GM23338 (cell line): ENCODE results near the gene ESR2.

Source experiments
- EZH2 ChIP-seq: fragments of 200-600 bp; sonication (generic); IDR thresholded peaks from one replicate; pipeline ENCODE4 v1.8.0; 2017; ENCODE audit warnings: antibody characterized with exemption, mild to moderate bottlenecking, low read depth; ENCODE audit not compliant: unreplicated experiment
- POLR2AphosphoS5 ChIP-seq: IDR thresholded peaks from 2 replicates; pipeline ENCODE4 v1.6.1; 2016; ENCODE audit warnings: antibody characterized with exemption, low read depth
- TF ChIP-seq, protein P1 (sequence below), 2 experiments: fragments of 200-600 bp in 1 of 2; sonication (generic) in 1 of 2; conservative IDR thresholded peaks; 2 replicates each; pipeline versions ENCODE4 v1.5.1 to v1.6.1; 2016 to 2017; ENCODE audit warnings: antibody characterized with exemption in 2 of 2, low read depth in 2 of 2, mild to moderate bottlenecking in 2 of 2, moderate library complexity in 1 of 2

DNA sequence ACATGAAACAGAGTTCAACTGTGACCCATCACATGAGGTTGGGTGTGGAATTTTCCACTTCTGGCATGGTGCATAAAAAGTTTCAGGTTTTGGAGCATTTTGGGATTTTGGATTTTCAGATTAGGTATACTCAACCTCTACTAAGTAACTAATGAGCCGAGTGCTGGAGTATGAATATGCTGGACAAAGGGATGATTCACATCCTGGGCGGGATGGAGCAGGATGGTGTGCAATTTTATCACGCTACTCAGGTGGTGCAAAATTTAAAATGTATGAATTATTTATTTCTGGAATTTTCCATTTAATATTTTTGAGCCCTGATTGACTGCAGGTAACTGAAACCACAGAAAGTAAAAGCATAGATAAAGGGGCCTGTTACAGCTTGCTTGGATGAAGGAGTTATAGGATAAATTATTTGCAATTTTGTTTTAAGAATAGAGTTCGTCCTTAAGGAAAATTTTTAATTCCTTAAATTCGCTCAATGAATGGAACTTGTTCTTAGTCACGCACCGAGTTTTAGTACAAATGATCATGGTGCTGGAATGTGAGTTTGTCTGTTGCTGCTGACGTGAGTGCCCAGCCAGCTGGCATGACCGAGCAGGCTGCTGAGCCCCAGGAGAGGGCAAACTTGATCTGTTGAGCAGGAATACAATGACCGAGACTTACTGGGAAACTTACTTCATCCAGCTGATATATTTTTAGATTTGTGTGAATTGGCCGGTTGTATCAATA, 176.3 kb downstream of the ESR2 start:
- TF ChIP-seq, protein P1, sequence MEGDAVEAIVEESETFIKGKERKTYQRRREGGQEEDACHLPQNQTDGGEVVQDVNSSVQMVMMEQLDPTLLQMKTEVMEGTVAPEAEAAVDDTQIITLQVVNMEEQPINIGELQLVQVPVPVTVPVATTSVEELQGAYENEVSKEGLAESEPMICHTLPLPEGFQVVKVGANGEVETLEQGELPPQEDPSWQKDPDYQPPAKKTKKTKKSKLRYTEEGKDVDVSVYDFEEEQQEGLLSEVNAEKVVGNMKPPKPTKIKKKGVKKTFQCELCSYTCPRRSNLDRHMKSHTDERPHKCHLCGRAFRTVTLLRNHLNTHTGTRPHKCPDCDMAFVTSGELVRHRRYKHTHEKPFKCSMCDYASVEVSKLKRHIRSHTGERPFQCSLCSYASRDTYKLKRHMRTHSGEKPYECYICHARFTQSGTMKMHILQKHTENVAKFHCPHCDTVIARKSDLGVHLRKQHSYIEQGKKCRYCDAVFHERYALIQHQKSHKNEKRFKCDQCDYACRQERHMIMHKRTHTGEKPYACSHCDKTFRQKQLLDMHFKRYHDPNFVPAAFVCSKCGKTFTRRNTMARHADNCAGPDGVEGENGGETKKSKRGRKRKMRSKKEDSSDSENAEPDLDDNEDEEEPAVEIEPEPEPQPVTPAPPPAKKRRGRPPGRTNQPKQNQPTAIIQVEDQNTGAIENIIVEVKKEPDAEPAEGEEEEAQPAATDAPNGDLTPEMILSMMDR (conservative IDR thresholded peaks at IDR 0.05; ENCODE audit: low read depth in 2 of 2), result no peak
- TF ChIP-seq POLR2AphosphoS5, result no peak
- no peak for TF ChIP-seq EZH2
